ENCODE data around the gene YKT6.

The YKT6 gene

GRCh38 chr7:44242091-44242490 is 41.3 kb downstream of the YKT6 start:
- POLR2A ChIA-PET: no interaction called here
- H3K4me3 ChIP-seq (ENCODE audit: low read depth, low read length): no peak overlapping the region
- CTCF ChIA-PET: interaction anchor here (0.7 to 3.1 kb wide), 10 partner anchors 14 to 323 kb away, joined by 3 to 20 read pairs (median 4); no protein-coding TSS in a partner anchor
- no peak for TF ChIP-seq ZNF433 (tag by site-specific recombination; IDR thresholded peaks at IDR 0.05; ENCODE audit: low read depth)
- TF ChIP-seq ZNF302 (tag by site-specific recombination; IDR thresholded peaks at IDR 0.05; ENCODE audit: low read depth): no peak
- TF ChIP-seq KLF17 (tag by site-specific recombination; IDR thresholded peaks at IDR 0.05): no peak
- no peak for TF ChIP-seq ZNF514 (tag by site-specific recombination; IDR thresholded peaks at IDR 0.05)
- no peak for TF ChIP-seq ZNF596 (tag by site-specific recombination; IDR thresholded peaks at IDR 0.05)
- TF ChIP-seq ZNF280D (tag by site-specific recombination; IDR thresholded peaks at IDR 0.05): no peak
- TF ChIP-seq ZFHX2 (tag by site-specific recombination; conservative IDR thresholded peaks at IDR 0.05): no peak
- no peak for TF ChIP-seq ZIC2 (tag by site-specific recombination; IDR thresholded peaks at IDR 0.05)
- no peak for TF ChIP-seq BCL11B (tag by site-specific recombination; IDR thresholded peaks at IDR 0.05; ENCODE audit: low read depth)
- TF ChIP-seq WT1 (tag by site-specific recombination; IDR thresholded peaks at IDR 0.05): no peak
- TF ChIP-seq ZNF26 (tag by site-specific recombination; IDR thresholded peaks at IDR 0.05): no peak
- no peak for TF ChIP-seq ZNF521 (tag by site-specific recombination; IDR thresholded peaks at IDR 0.05)
- no peak for TF ChIP-seq ELK4 (IDR thresholded peaks at IDR 0.05; ENCODE audit: borderline replicate concordance, low read depth, low read length)
- no peak for TF ChIP-seq TCF7L2 (IDR thresholded peaks at IDR 0.05; ENCODE audit: borderline replicate concordance, low read depth, low read length)
- no peak for TF ChIP-seq ZNF645 (tag by site-specific recombination; IDR thresholded peaks at IDR 0.05)
- no peak for TF ChIP-seq ZNF830 (tag by site-specific recombination; IDR thresholded peaks at IDR 0.05; ENCODE audit: low read depth)
- no peak for TF ChIP-seq ZNF580 (tag by site-specific recombination; IDR thresholded peaks at IDR 0.05)
- no peaks in the 10 kb centered on the region for H3K36me3 ChIP-seq (ENCODE audit: control insufficient read depth in 2 of 2, insufficient read depth in 1 of 2, low read length in 2 of 2)
- H3K9me3 ChIP-seq (ENCODE audit: control insufficient read depth, insufficient read depth, low read depth, low read length): no peaks in the 10 kb centered on the region
- H3K4me1 ChIP-seq (ENCODE audit: control insufficient read depth, insufficient read depth, low read length): no peaks in the 10 kb centered on the region
- H3K27ac ChIP-seq (ENCODE audit: extremely low read depth, low read depth, low read length): no peak overlapping the region

- Histone ChIP-seq H3K4me3 (ENCODE audit: low read depth, low read length) (no peak overlapping the region), H3K27ac (ENCODE audit: extremely low read depth, low read depth, low read length) (no peak overlapping the region), H3K9me3 (ENCODE audit: control insufficient read depth, insufficient read depth, low read depth, low read length) (no peaks in the 10 kb centered on the region), H3K36me3 (ENCODE audit: control insufficient read depth in 2 of 2, insufficient read depth in 1 of 2, low read length in 2 of 2) (no peaks in the 10 kb centered on the region), H3K4me1 (ENCODE audit: control insufficient read depth, insufficient read depth, low read length) (no peaks in the 10 kb centered on the region)
- ChIA-PET POLR2A (no interaction called here), CTCF (interaction anchor here (0.7 to 1.1 kb wide), 3 partner anchors 14 to 42 kb away, joined by 3 to 6 read pairs (median 4); no protein-coding TSS in a partner anchor)
- TF ChIP-seq CTCF (tag by site-specific recombination; IDR thresholded peaks at IDR 0.05): peak; percentile 44; the same call in 1 of the 2 replicates
- TF ChIP-seq ZNF654 (tag by site-specific recombination; IDR thresholded peaks at IDR 0.05; ENCODE audit: low read depth): 0 out of 2 replicates have a peak, but pooled peaks have one; percentile 12
- peak; percentile 54; the same call in 1 of the 2 replicates for TF ChIP-seq GLIS2 (tag by site-specific recombination; IDR thresholded peaks at IDR 0.05)
- no peak for TF ChIP-seq MYNN (tag by site-specific recombination; IDR thresholded peaks at IDR 0.05; ENCODE audit: borderline replicate concordance)
- no peak for TF ChIP-seq PATZ1 (tag by site-specific recombination; IDR thresholded peaks at IDR 0.05)
- no peak for TF ChIP-seq ZNF302 (tag by site-specific recombination; IDR thresholded peaks at IDR 0.05; ENCODE audit: low read depth)
Observed at GRCh38 chr7:44244282-44244681, 43.5 kb downstream of the YKT6 start.

Measured in HEK293 (cell line).